Breast epithelium (tissue), 3 donors: ENCODE data around the gene KCTD18.

Experiments
- POLR2A ChIP-seq: fragments of 450-650 bp; IDR thresholded peaks from one replicate; pipeline ENCODE4 v1.6.1; 2016; ENCODE audit warnings: antibody characterized with exemption, mild to moderate bottlenecking, moderate library complexity
- POLR2AphosphoS5 ChIP-seq, 3 donors: sonication (generic); formaldehyde crosslinking; IDR thresholded peaks; one replicate each; pipeline ENCODE4 v1.6.1; 2017; ENCODE audit warnings: antibody characterized with exemption in 3 of 3
- TF ChIP-seq, protein P1 (sequence below), 3 donors: fragments of 450-650 bp; IDR thresholded peaks; one replicate each; pipeline ENCODE4 v1.5.1; 2016 to 2017; ENCODE audit warnings: antibody characterized with exemption in 3 of 3, mild to moderate bottlenecking in 3 of 3, moderate library complexity in 3 of 3

DNA sequence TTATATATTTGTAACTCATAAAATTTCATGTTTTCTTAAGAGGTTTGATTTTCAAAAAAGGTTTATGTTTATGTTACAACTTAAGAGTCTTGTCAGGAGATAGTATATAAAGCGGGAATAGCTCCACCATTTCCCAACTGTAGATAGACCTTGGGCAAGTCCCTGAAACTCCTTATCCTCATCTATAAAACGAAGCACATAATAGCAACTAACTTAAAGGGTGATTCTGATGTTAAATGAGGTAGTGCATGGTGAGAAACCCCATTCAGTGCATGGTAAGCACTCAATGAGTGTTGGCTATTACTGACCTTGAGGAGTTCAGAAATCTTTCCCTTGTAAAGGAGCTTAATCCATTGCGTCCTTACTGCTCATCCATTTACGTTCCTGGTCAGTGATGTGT is 34.1 kb downstream of the KCTD18 start:
- TF ChIP-seq POLR2A, result no peak
- no peak for TF ChIP-seq POLR2AphosphoS5 (IDR thresholded peaks at IDR 0.05)
- TF ChIP-seq, protein P1, sequence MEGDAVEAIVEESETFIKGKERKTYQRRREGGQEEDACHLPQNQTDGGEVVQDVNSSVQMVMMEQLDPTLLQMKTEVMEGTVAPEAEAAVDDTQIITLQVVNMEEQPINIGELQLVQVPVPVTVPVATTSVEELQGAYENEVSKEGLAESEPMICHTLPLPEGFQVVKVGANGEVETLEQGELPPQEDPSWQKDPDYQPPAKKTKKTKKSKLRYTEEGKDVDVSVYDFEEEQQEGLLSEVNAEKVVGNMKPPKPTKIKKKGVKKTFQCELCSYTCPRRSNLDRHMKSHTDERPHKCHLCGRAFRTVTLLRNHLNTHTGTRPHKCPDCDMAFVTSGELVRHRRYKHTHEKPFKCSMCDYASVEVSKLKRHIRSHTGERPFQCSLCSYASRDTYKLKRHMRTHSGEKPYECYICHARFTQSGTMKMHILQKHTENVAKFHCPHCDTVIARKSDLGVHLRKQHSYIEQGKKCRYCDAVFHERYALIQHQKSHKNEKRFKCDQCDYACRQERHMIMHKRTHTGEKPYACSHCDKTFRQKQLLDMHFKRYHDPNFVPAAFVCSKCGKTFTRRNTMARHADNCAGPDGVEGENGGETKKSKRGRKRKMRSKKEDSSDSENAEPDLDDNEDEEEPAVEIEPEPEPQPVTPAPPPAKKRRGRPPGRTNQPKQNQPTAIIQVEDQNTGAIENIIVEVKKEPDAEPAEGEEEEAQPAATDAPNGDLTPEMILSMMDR (IDR thresholded peaks at IDR 0.05), result no peak
